ENCODE data around the gene SLC4A2. TPM values are rescaled to one million over a fixed set of nuclear protein-coding genes. Genes with fewer than 3 reads are reported as not detected.

Gene SLC4A2
- total RNA-seq, 6 experiments from 2014 or later = 153 to 188 (median 164) TPM

- H3K4me1 Mint-ChIP-seq (ENCODE audit: low read depth) = peaks cover 15% of the 10 kb centered on the region
- H3K27ac Mint-ChIP-seq = no peak overlapping the region
- TF ChIP-seq CTCF (IDR thresholded peaks at IDR 0.05) = no peak
- DNase-seq = peak; percentile 36
- no peaks in the 10 kb centered on the region for H3K9me3 Mint-ChIP-seq
- H3K27me3 Mint-ChIP-seq (ENCODE audit: insufficient read depth) = peaks cover 2% of the 10 kb centered on the region; the same call in 1 of the 2 replicates
- no peak overlapping the region for H3K4me3 Mint-ChIP-seq
- no peaks in the 10 kb centered on the region; the same call in 1 of the 2 replicates for H3K36me3 Mint-ChIP-seq (ENCODE audit: low read depth)
These were observed 8.3 kb upstream of the SLC4A2 start for GRCh38 chr7:151051108-151051507.

GRCh38 chr7:151053096-151053495, 6.3 kb upstream of the SLC4A2 start:
- H3K27ac Mint-ChIP-seq = no peak overlapping the region
- H3K4me1 Mint-ChIP-seq (ENCODE audit: low read depth) = peaks cover 17% of the 10 kb centered on the region
- no peaks in the 10 kb centered on the region for H3K27me3 Mint-ChIP-seq (ENCODE audit: insufficient read depth)
- H3K4me3 Mint-ChIP-seq = no peak overlapping the region
- TF ChIP-seq CTCF (IDR thresholded peaks at IDR 0.05) = no peak
- DNase-seq = no peak
- H3K9me3 Mint-ChIP-seq = no peaks in the 10 kb centered on the region
- no peaks in the 10 kb centered on the region; the same call in 1 of the 2 replicates for H3K36me3 Mint-ChIP-seq (ENCODE audit: low read depth)

- no peak overlapping the region for H3K4me3 Mint-ChIP-seq
- no peaks in the 10 kb centered on the region for H3K27me3 Mint-ChIP-seq (ENCODE audit: insufficient read depth)
- no peak overlapping the region for H3K27ac Mint-ChIP-seq
- peaks cover 23% of the 10 kb centered on the region for H3K4me1 Mint-ChIP-seq (ENCODE audit: low read depth)
- H3K9me3 Mint-ChIP-seq = no peaks in the 10 kb centered on the region
- no peak for TF ChIP-seq CTCF (IDR thresholded peaks at IDR 0.05)
- no peaks in the 10 kb centered on the region; the same call in 1 of the 2 replicates for H3K36me3 Mint-ChIP-seq (ENCODE audit: low read depth)
- no peak for DNase-seq
These were observed 5.6 kb upstream of the SLC4A2 start for GRCh38 chr7:151053751-151054150.

GRCh38 chr7:151056283-151056665, 3.1 kb upstream of the SLC4A2 start:
- H3K9me3 Mint-ChIP-seq = no peaks in the 10 kb centered on the region
- peaks cover 35% of the 10 kb centered on the region for H3K4me1 Mint-ChIP-seq (ENCODE audit: low read depth)
- H3K4me3 Mint-ChIP-seq = peak overlapping the region; percentile 97
- no peaks in the 10 kb centered on the region; the same call in 1 of the 2 replicates for H3K27me3 Mint-ChIP-seq (ENCODE audit: insufficient read depth)
- no peaks in the 10 kb centered on the region; the same call in 1 of the 2 replicates for H3K36me3 Mint-ChIP-seq (ENCODE audit: low read depth)
- no peak overlapping the region for H3K27ac Mint-ChIP-seq
- no peak for TF ChIP-seq CTCF (IDR thresholded peaks at IDR 0.05)
- DNase-seq = no peak

- no peaks in the 10 kb centered on the region; the same call in 1 of the 2 replicates for H3K36me3 Mint-ChIP-seq (ENCODE audit: low read depth)
- peak overlapping the region; percentile 97 for H3K4me3 Mint-ChIP-seq
- DNase-seq = no peak
- H3K9me3 Mint-ChIP-seq = no peaks in the 10 kb centered on the region
- no peaks in the 10 kb centered on the region; the same call in 1 of the 2 replicates for H3K27me3 Mint-ChIP-seq (ENCODE audit: insufficient read depth)
- peaks cover 42% of the 10 kb centered on the region for H3K4me1 Mint-ChIP-seq (ENCODE audit: low read depth)
- peak overlapping the region; percentile 60 for H3K27ac Mint-ChIP-seq
- no peak for TF ChIP-seq CTCF (IDR thresholded peaks at IDR 0.05)
These were observed 2.5 kb upstream of the SLC4A2 start for GRCh38 chr7:151056666-151057505.

Measured in HFFc6 (cell line).